ENCODE results near the gene LMOD2.

GRCh38 chr7:123679614-123680013, 23.9 kb downstream of the LMOD2 start:
- TF ChIP-seq CTCF (IDR thresholded peaks at IDR 0.05): no peak
- TF ChIP-seq REST (IDR thresholded peaks at IDR 0.05; ENCODE audit: insufficient read depth in 1 of 2, low read depth in 2 of 2, low read length in 1 of 2): no peak
- no peak for TF ChIP-seq TCF7L2 (IDR thresholded peaks at IDR 0.05; ENCODE audit: low read depth, low read length)
- TF ChIP-seq POLR2AphosphoS5 (IDR thresholded peaks at IDR 0.05; ENCODE audit: low read depth, low read length): no peak

All from Panc1 (cell line).